Head of caudate nucleus (tissue), 42 donors: ENCODE data around the gene FZR1.
"Not testable (repeated sequence)": the region's sequence is repeated elsewhere in the genome, so short reads cannot be mapped to it uniquely, and the experiment has no call there.

Experiments used
- DNase-seq, 42 donors: peaks; one replicate each; pipeline versions ENCODE4 v3.0.0 to v3.0.0-alpha.2; 2020 to 2021; ENCODE audit warnings: mixed read lengths in 7 of 42
- intact Hi-C: fragments of 100-400 bp; cut with DNase I; formaldehyde crosslinking; loops from one replicate; pipeline ENCODE4 v1.15.0; 2022

Gene FZR1

GRCh38 chr19:3523361-3524077 is 17.4 kb downstream of the FZR1 start:
- DNase-seq: no peak
- intact Hi-C loops: no loop called here

- intact Hi-C loops: no loop called here
- no peak for DNase-seq
Measured at GRCh38 chr19:3524078-3524842, 18.1 kb downstream of the FZR1 start.

GRCh38 chr19:3524904-3525451 is 18.9 kb downstream of the FZR1 start:
- intact Hi-C loops: no loop called here

GRCh38 chr19:3526507-3527237 is 20.6 kb downstream of the FZR1 start:
- no peak for DNase-seq
- intact Hi-C loops: no loop called here

More at GRCh38 chr19:3524904-3525451, 18.9 kb downstream of the FZR1 start:
- DNase-seq: no peak

- no peak for DNase-seq
- intact Hi-C loops: no loop called here
Measured at GRCh38 chr19:3527238-3527910, 21.3 kb downstream of the FZR1 start.

GRCh38 chr19:3528080-3528479 is 22.0 kb downstream of the FZR1 start:
- DNase-seq: no peak
- intact Hi-C loops: no loop called here

- no peak for DNase-seq
- intact Hi-C loops: no loop called here
Measured at GRCh38 chr19:3528539-3529211, 22.6 kb downstream of the FZR1 start.

GRCh38 chr19:3529299-3529698 is 23.2 kb downstream of the FZR1 start:
- DNase-seq, intact Hi-C loops: not testable (repeated sequence)

- DNase-seq: no peak
- intact Hi-C loops: no loop called here
Measured at GRCh38 chr19:3530389-3530788, 24.3 kb downstream of the FZR1 start.

- intact Hi-C loops: no loop called here
- no peak for DNase-seq
Measured at GRCh38 chr19:3531716-3532115, 25.6 kb downstream of the FZR1 start.

GRCh38 chr19:3532154-3532786 is 26.2 kb downstream of the FZR1 start:
- intact Hi-C loops: no loop called here
- DNase-seq: no peak

- intact Hi-C loops: no loop called here
- DNase-seq: no peak
Measured at GRCh38 chr19:3533033-3533432, 26.9 kb downstream of the FZR1 start.

GRCh38 chr19:3533563-3534216 is 27.6 kb downstream of the FZR1 start:
- intact Hi-C loops: no loop called here
- DNase-seq: no peak

GRCh38 chr19:3534375-3535234 is 28.5 kb downstream of the FZR1 start:
- intact Hi-C loops: no loop called here
- no peak for DNase-seq

- intact Hi-C loops: no loop called here
- no peak for DNase-seq
Measured at GRCh38 chr19:3535235-3535535, 29.1 kb downstream of the FZR1 start.

GRCh38 chr19:3535563-3535965 is 29.5 kb downstream of the FZR1 start:
- intact Hi-C loops: no loop called here
- DNase-seq: no peak

- intact Hi-C loops: no loop called here
- DNase-seq: no peak
Measured at GRCh38 chr19:3535981-3536380, 29.9 kb downstream of the FZR1 start.
